ENCODE data around the gene AHSP. TPM values are rescaled to one million over a fixed set of nuclear protein-coding genes. Genes with fewer than 3 reads are reported as not detected.
A peak's percentile ranks its signal among the peaks of the same experiment; 100 is the strongest.

The AHSP gene
- total RNA-seq, 1 experiment from 2014 or later = not detected

- no TSS peak for BruUV-seq (replicated peaks)
- Histone ChIP-seq H3K9me3 (no peaks in the 10 kb centered on the region), H3K27me3 (replicated peaks; ENCODE audit: control insufficient read depth, insufficient read depth, low read length) (no peaks in the 10 kb centered on the region), H3K4me3 (ENCODE audit: low read depth, low read length) (peak overlapping the region; percentile 29), H3K36me3 (ENCODE audit: control insufficient read depth, insufficient read depth, low read length) (no peaks in the 10 kb centered on the region), H3K4me1 (no peaks in the 10 kb centered on the region)
- H3K4me3 Mint-ChIP-seq (ENCODE audit: unreplicated experiment) = peak overlapping the region; percentile 60
- H3K27me3 Mint-ChIP-seq (ENCODE audit: insufficient read depth, unreplicated experiment) = peaks cover 8% of the 10 kb centered on the region
- no peaks in the 10 kb centered on the region for H3K9me3 Mint-ChIP-seq (ENCODE audit: unreplicated experiment)
- no peaks in the 10 kb centered on the region for H3K4me1 Mint-ChIP-seq (ENCODE audit: low read depth, unreplicated experiment)
- no peak for TF ChIP-seq CTCF (IDR thresholded peaks at IDR 0.05; ENCODE audit: insufficient read depth in 1 of 2, low read depth in 1 of 2, low read length in 1 of 2, severe bottlenecking in 1 of 2, unreplicated experiment in 1 of 2)
- intact Hi-C loops (cut with micrococcal nuclease; ENCODE audit: unreplicated experiment) = no loop called here
- DNase-seq = no peak
- POLR2A ChIA-PET = no interaction called here
- H3K36me3 Mint-ChIP-seq (ENCODE audit: insufficient read depth, unreplicated experiment) = no peaks in the 10 kb centered on the region
- no peak overlapping the region for H3K27ac Mint-ChIP-seq (ENCODE audit: unreplicated experiment)
- CTCF ChIA-PET = interaction anchor here (0.6 kb wide), 1 partner anchor 389 kb away, joined by 3 read pairs; no protein-coding TSS in a partner anchor
These were observed 1.6 kb downstream of the AHSP start for GRCh38 chr16:31529108-31529936.

GRCh38 chr16:31529937-31530312, 2.2 kb downstream of the AHSP start:
- DNase-seq = no peak
- H3K9me3 ChIP-seq = no peaks in the 10 kb centered on the region
- POLR2A ChIA-PET = no interaction called here
- no peaks in the 10 kb centered on the region for H3K27me3 ChIP-seq (replicated peaks; ENCODE audit: control insufficient read depth, insufficient read depth, low read length)
- Mint-ChIP-seq H3K9me3 (ENCODE audit: unreplicated experiment) (no peaks in the 10 kb centered on the region), H3K27me3 (ENCODE audit: insufficient read depth, unreplicated experiment) (peaks cover 8% of the 10 kb centered on the region), H3K4me1 (ENCODE audit: low read depth, unreplicated experiment) (no peaks in the 10 kb centered on the region), H3K36me3 (ENCODE audit: insufficient read depth, unreplicated experiment) (no peaks in the 10 kb centered on the region), H3K4me3 (ENCODE audit: unreplicated experiment) (peak overlapping the region; percentile 60), H3K27ac (ENCODE audit: unreplicated experiment) (no peak overlapping the region)
- no peak for TF ChIP-seq CTCF (IDR thresholded peaks at IDR 0.05; ENCODE audit: insufficient read depth in 1 of 2, low read depth in 1 of 2, low read length in 1 of 2, severe bottlenecking in 1 of 2, unreplicated experiment in 1 of 2)
- CTCF ChIA-PET = no interaction called here
- H3K4me3 ChIP-seq (ENCODE audit: low read depth, low read length) = peak overlapping the region; percentile 29
- intact Hi-C loops (cut with micrococcal nuclease; ENCODE audit: unreplicated experiment) = no loop called here
- no peaks in the 10 kb centered on the region for H3K4me1 ChIP-seq
- no TSS peak for BruUV-seq (replicated peaks)
- no peaks in the 10 kb centered on the region for H3K36me3 ChIP-seq (ENCODE audit: control insufficient read depth, insufficient read depth, low read length)

- no TSS peak for BruUV-seq (replicated peaks)
- H3K36me3 ChIP-seq (ENCODE audit: control insufficient read depth, insufficient read depth, low read length) = no peaks in the 10 kb centered on the region
- ChIA-PET POLR2A (no interaction called here), CTCF (no interaction called here)
- no peaks in the 10 kb centered on the region for H3K4me1 Mint-ChIP-seq (ENCODE audit: low read depth, unreplicated experiment)
- DNase-seq = no peak
- TF ChIP-seq CTCF (IDR thresholded peaks at IDR 0.05; ENCODE audit: insufficient read depth in 1 of 2, low read depth in 1 of 2, low read length in 1 of 2, severe bottlenecking in 1 of 2, unreplicated experiment in 1 of 2) = no peak
- H3K9me3 ChIP-seq = no peaks in the 10 kb centered on the region
- no peak overlapping the region for H3K4me3 Mint-ChIP-seq (ENCODE audit: unreplicated experiment)
- no peaks in the 10 kb centered on the region for H3K4me1 ChIP-seq
- no peak overlapping the region for H3K4me3 ChIP-seq (ENCODE audit: low read depth, low read length)
- no peaks in the 10 kb centered on the region for H3K36me3 Mint-ChIP-seq (ENCODE audit: insufficient read depth, unreplicated experiment)
- H3K27me3 ChIP-seq (replicated peaks; ENCODE audit: control insufficient read depth, insufficient read depth, low read length) = no peaks in the 10 kb centered on the region
- H3K27ac Mint-ChIP-seq (ENCODE audit: unreplicated experiment) = no peak overlapping the region
- intact Hi-C loops (cut with micrococcal nuclease; ENCODE audit: unreplicated experiment) = no loop called here
- H3K9me3 Mint-ChIP-seq (ENCODE audit: unreplicated experiment) = no peaks in the 10 kb centered on the region
- H3K27me3 Mint-ChIP-seq (ENCODE audit: insufficient read depth, unreplicated experiment) = peaks cover 8% of the 10 kb centered on the region
These were observed 2.7 kb downstream of the AHSP start for GRCh38 chr16:31530405-31530804.
